Measurements from ENCODE around the gene DLGAP1. TPM values are rescaled to one million over a fixed set of nuclear protein-coding genes. Genes with fewer than 3 reads are reported as not detected.

Gene DLGAP1
- total and polyA plus RNA-seq, 2 experiments from 2014 or later = 17.0 to 48.5 TPM

GRCh38 chr18:3478262-3478978, 976.7 kb downstream of the DLGAP1 start:
- TF ChIP-seq ZNF462 (CRISPR knock-in tag; IDR thresholded peaks at IDR 0.05) (no peak), ZNF331 (CRISPR knock-in tag; IDR thresholded peaks at IDR 0.05; ENCODE audit: low read depth) (no peak), EZH2 (IDR thresholded peaks at IDR 0.05; ENCODE audit: low read depth, unreplicated experiment) (no peak), CREB1 (CRISPR knock-in tag; IDR thresholded peaks at IDR 0.05; ENCODE audit: low read depth) (no peak), REST (IDR thresholded peaks at IDR 0.05; ENCODE audit: unreplicated experiment) (no peak), NANOG (IDR thresholded peaks at IDR 0.05; ENCODE audit: borderline replicate concordance) (no peak), ETS1 (IDR thresholded peaks at IDR 0.05) (no peak)
- H3K27me3 ChIP-seq (ENCODE audit: insufficient read depth) = no peaks in the 10 kb centered on the region
- peaks cover 4% of the 10 kb centered on the region; the same call in 1 of the 2 replicates for H3K4me1 ChIP-seq (ENCODE audit: insufficient read depth)
- no peaks in the 10 kb centered on the region for H3K79me2 ChIP-seq (replicated peaks; ENCODE audit: insufficient read depth)
- no peak overlapping the region for H3K4me3 ChIP-seq
- Mint-ChIP-seq H3K27ac (no peak overlapping the region), H3K4me1 (peaks cover 20% of the 10 kb centered on the region), H3K27me3 (ENCODE audit: insufficient read depth, low read depth, poor library complexity) (peaks cover 9% of the 10 kb centered on the region), H3K36me3 (ENCODE audit: low read depth) (peaks cover 22% of the 10 kb centered on the region), H3K4me3 (no peak overlapping the region), H3K9me3 (peaks cover 16% of the 10 kb centered on the region)
- no peak overlapping the region for H3K4me2 ChIP-seq
- H3K36me3 ChIP-seq (ENCODE audit: insufficient read depth) = peaks cover 6% of the 10 kb centered on the region; the same call in 1 of the 2 replicates
- no peak overlapping the region for H2AFZ ChIP-seq
- H3K27ac ChIP-seq (ENCODE audit: low read depth) = no peak overlapping the region
- H4K20me1 ChIP-seq (replicated peaks; ENCODE audit: insufficient read depth) = no peaks in the 10 kb centered on the region
- peaks cover 14% of the 10 kb centered on the region; the same call in 1 of the 2 replicates for H3K9me2 ChIP-seq (ENCODE audit: insufficient read depth)
- DNase-seq (ENCODE audit: low spot score) (no peak), ATAC-seq (no peak)
- peaks cover 8% of the 10 kb centered on the region; the same call in 1 of the 2 replicates for H3F3A ChIP-seq (replicated peaks; ENCODE audit: low read depth)

All from GM23338 (cell line).